HCT116 (cell line): ENCODE measurements around the gene ASAP2.

Experiments used
- CTCF ChIP-seq, 3 experiments: fragments of 200-600 bp in 1 of 3; sonication (generic) in 1 of 3; IDR thresholded peaks in 2 of 3; conservative IDR thresholded peaks in 1 of 3; 2 replicates each; pipeline ENCODE4 v1.5.1; 2012 to 2017; ENCODE audit warnings: low read depth in 2 of 3, low read length in 2 of 3, antibody characterized with exemption in 1 of 3, borderline replicate concordance in 1 of 3, control low read depth in 1 of 3, mild to moderate bottlenecking in 1 of 3, mixed read lengths in 1 of 3, mixed run types in 1 of 3, moderate library complexity in 1 of 3; ENCODE audit not compliant: insufficient read depth in 1 of 3
- EZH2 ChIP-seq: fragments of 200-600 bp; sonication (generic); IDR thresholded peaks from 2 replicates; pipeline ENCODE4 v1.6.1; 2017; ENCODE audit warnings: antibody characterized with exemption, mixed run types
- POLR2AphosphoS5 ChIP-seq: IDR thresholded peaks from 2 replicates; pipeline ENCODE4 v1.6.1; 2011; ENCODE audit warnings: mild to moderate bottlenecking, low read depth, low read length, moderate library complexity

DNA sequence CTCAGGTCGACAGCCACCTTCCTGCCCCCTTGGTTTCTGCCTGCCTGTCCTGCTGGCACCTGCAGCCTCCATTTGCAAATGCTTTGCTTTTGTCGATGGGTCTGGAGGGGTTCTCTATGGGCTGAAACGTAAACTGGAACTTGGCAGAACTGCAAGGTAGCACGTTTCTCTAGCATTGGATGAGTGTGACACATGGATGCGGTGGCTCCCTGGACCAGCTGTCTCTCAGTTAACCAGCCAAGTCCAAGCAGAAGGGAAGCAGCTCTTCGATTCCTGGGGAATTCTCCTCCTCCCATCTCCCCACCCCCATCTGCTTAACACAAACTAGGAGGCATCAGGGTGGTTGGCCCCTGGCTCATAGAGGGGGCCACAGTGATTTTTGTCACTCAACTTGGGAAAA lies 159.4 kb downstream of the ASAP2 start:
- TF ChIP-seq POLR2AphosphoS5 (no peak), EZH2 (no peak), CTCF (IDR thresholded peaks at IDR 0.05 in 2 of 3, conservative IDR thresholded peaks at IDR 0.05 in 1 of 3; ENCODE audit: borderline replicate concordance in 1 of 3, insufficient read depth in 1 of 3, low read depth in 2 of 3, low read length in 2 of 3) (no peak)
